ENCODE measurements around the gene FIG4. TPM values are rescaled to one million over a fixed set of nuclear protein-coding genes. Genes with fewer than 3 reads are reported as not detected.

The FIG4 gene
- polyA plus RNA-seq, 1 of the 3 experiments (the other 2 are of a cell fraction): 6.8 TPM

- TF ChIP-seq, protein P1, sequence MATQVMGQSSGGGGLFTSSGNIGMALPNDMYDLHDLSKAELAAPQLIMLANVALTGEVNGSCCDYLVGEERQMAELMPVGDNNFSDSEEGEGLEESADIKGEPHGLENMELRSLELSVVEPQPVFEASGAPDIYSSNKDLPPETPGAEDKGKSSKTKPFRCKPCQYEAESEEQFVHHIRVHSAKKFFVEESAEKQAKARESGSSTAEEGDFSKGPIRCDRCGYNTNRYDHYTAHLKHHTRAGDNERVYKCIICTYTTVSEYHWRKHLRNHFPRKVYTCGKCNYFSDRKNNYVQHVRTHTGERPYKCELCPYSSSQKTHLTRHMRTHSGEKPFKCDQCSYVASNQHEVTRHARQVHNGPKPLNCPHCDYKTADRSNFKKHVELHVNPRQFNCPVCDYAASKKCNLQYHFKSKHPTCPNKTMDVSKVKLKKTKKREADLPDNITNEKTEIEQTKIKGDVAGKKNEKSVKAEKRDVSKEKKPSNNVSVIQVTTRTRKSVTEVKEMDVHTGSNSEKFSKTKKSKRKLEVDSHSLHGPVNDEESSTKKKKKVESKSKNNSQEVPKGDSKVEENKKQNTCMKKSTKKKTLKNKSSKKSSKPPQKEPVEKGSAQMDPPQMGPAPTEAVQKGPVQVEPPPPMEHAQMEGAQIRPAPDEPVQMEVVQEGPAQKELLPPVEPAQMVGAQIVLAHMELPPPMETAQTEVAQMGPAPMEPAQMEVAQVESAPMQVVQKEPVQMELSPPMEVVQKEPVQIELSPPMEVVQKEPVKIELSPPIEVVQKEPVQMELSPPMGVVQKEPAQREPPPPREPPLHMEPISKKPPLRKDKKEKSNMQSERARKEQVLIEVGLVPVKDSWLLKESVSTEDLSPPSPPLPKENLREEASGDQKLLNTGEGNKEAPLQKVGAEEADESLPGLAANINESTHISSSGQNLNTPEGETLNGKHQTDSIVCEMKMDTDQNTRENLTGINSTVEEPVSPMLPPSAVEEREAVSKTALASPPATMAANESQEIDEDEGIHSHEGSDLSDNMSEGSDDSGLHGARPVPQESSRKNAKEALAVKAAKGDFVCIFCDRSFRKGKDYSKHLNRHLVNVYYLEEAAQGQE (IDR thresholded peaks at IDR 0.05; ENCODE audit: low read depth, low read length): no peak
- no peak for TF ChIP-seq NRF1 (IDR thresholded peaks at IDR 0.05; ENCODE audit: low read depth, low read length)
- TF ChIP-seq, protein P2, sequence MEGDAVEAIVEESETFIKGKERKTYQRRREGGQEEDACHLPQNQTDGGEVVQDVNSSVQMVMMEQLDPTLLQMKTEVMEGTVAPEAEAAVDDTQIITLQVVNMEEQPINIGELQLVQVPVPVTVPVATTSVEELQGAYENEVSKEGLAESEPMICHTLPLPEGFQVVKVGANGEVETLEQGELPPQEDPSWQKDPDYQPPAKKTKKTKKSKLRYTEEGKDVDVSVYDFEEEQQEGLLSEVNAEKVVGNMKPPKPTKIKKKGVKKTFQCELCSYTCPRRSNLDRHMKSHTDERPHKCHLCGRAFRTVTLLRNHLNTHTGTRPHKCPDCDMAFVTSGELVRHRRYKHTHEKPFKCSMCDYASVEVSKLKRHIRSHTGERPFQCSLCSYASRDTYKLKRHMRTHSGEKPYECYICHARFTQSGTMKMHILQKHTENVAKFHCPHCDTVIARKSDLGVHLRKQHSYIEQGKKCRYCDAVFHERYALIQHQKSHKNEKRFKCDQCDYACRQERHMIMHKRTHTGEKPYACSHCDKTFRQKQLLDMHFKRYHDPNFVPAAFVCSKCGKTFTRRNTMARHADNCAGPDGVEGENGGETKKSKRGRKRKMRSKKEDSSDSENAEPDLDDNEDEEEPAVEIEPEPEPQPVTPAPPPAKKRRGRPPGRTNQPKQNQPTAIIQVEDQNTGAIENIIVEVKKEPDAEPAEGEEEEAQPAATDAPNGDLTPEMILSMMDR (IDR thresholded peaks at IDR 0.05): no peak
These were observed 91.4 kb downstream of the FIG4 start (continued) for GRCh38 chr6:109782491-109782999.

- no peaks in the 10 kb centered on the region for H3K9me2 ChIP-seq
- 84% methylated on average over 4 of the region's 4 CpGs for WGBS (ENCODE audit: low lambda C conversion rate)
- H4K20me1 ChIP-seq (ENCODE audit: insufficient read depth): no peaks in the 10 kb centered on the region
- no peaks in the 10 kb centered on the region for H3K9me3 ChIP-seq
- H3K79me2 ChIP-seq (ENCODE audit: insufficient read depth): no peaks in the 10 kb centered on the region
- ChIA-PET POLR2A (no interaction called here), CTCF (interaction anchor here (0.7 to 3.3 kb wide), 17 partner anchors 9 to 649 kb away, joined by 3 to 15 read pairs (median 4); no protein-coding TSS in a partner anchor)
- no peak for DNase-seq
- no peak overlapping the region for H3K4me2 ChIP-seq
- no peak overlapping the region for H3K9ac ChIP-seq
- H3K4me3 ChIP-seq (ENCODE audit: low read depth in 2 of 2, low read length in 1 of 2): no peak overlapping the region; a peak in 1 of 4 replicates
- peaks cover 0 to 16% of the 10 kb centered on the region in 2 experiments; a peak in 2 of 4 replicates for H3K4me1 ChIP-seq (ENCODE audit: control insufficient read depth in 1 of 2, insufficient read depth in 2 of 2, low read depth in 1 of 2, low read length in 1 of 2)
- TF ChIP-seq NRF1 (IDR thresholded peaks at IDR 0.05; ENCODE audit: low read depth, low read length) (no peak), FOXM1 (IDR thresholded peaks at IDR 0.05; ENCODE audit: low read depth) (no peak), SMC3 (IDR thresholded peaks at IDR 0.05; ENCODE audit: low read depth, low read length) (peak; percentile 16; the same call in 1 of the 2 replicates), GABPA (IDR thresholded peaks at IDR 0.05; ENCODE audit: low read depth) (no peak), RAD21 (IDR thresholded peaks at IDR 0.05; ENCODE audit: low read length) (peak; percentile 27; the same call in 1 of the 2 replicates), MXI1 (IDR thresholded peaks at IDR 0.05; ENCODE audit: low read depth, low read length) (no peak)
- TF ChIP-seq, protein P3, sequence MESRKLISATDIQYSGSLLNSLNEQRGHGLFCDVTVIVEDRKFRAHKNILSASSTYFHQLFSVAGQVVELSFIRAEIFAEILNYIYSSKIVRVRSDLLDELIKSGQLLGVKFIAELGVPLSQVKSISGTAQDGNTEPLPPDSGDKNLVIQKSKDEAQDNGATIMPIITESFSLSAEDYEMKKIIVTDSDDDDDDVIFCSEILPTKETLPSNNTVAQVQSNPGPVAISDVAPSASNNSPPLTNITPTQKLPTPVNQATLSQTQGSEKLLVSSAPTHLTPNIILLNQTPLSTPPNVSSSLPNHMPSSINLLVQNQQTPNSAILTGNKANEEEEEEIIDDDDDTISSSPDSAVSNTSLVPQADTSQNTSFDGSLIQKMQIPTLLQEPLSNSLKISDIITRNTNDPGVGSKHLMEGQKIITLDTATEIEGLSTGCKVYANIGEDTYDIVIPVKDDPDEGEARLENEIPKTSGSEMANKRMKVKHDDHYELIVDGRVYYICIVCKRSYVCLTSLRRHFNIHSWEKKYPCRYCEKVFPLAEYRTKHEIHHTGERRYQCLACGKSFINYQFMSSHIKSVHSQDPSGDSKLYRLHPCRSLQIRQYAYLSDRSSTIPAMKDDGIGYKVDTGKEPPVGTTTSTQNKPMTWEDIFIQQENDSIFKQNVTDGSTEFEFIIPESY (IDR thresholded peaks at IDR 0.05; ENCODE audit: borderline replicate concordance, low read depth): no peak
- TF ChIP-seq, protein P2 (IDR thresholded peaks at IDR 0.05): peak; percentile 40
- no peaks in the 10 kb centered on the region for H3F3A ChIP-seq (replicated peaks; ENCODE audit: insufficient read depth)
- no peaks in the 10 kb centered on the region for H3K27me3 ChIP-seq (ENCODE audit: insufficient read depth)
- H3K36me3 ChIP-seq (replicated peaks in 1 of 2; ENCODE audit: control insufficient read depth in 1 of 2, insufficient read depth in 2 of 2, low read length in 1 of 2): peaks cover under 1 to 9% of the 10 kb centered on the region in 2 experiments
- H3K27ac ChIP-seq (ENCODE audit: low read depth in 2 of 2, low read length in 1 of 2): no peak overlapping the region
- H2AFZ ChIP-seq (ENCODE audit: low read depth): no peak overlapping the region
These were observed 92.3 kb downstream of the FIG4 start for GRCh38 chr6:109783250-109783986.
